NB4 (cell line): ENCODE results near the gene SLC35C1.
A peak's percentile ranks its signal among the peaks of the same experiment; 100 is the strongest.
"Not testable (repeated sequence)": the region's sequence is repeated elsewhere in the genome, so short reads cannot be mapped to it uniquely, and the experiment has no call there.

Experiments
- DNase-seq: peaks from one replicate; pipeline ENCODE4 v3.0.0; 2010; ENCODE audit warnings: low read depth
- H3K4me3 ChIP-seq: one replicate; pipeline ENCODE4 v1.5.1; 2011; ENCODE audit warnings: mild to moderate bottlenecking, low read depth, low read length, moderate library complexity
- CTCF ChIP-seq: IDR thresholded peaks from one replicate; pipeline ENCODE4 v1.5.1; 2012; ENCODE audit warnings: low read depth, low read length
- MYC ChIP-seq: IDR thresholded peaks from 2 replicates; pipeline ENCODE4 v1.6.1; 2011; ENCODE audit warnings: low read depth, low read length
- POLR2A ChIP-seq: IDR thresholded peaks from 2 replicates; pipeline ENCODE4 v1.6.1; 2011; ENCODE audit warnings: mild to moderate bottlenecking; ENCODE audit not compliant: insufficient read length; ENCODE audit errors: extremely low read depth
- TF ChIP-seq, protein P1 (sequence below): IDR thresholded peaks from 2 replicates; pipeline ENCODE4 v1.6.1; 2011; ENCODE audit warnings: low read depth, low read length

SLC35C1 gene

GRCh38 chr11:45830596-45830995 is 25.6 kb downstream of the SLC35C1 start:
- H3K4me3 ChIP-seq: no peak overlapping the region
- DNase-seq: no peak
- TF ChIP-seq CTCF: no peak
- TF ChIP-seq, protein P1, sequence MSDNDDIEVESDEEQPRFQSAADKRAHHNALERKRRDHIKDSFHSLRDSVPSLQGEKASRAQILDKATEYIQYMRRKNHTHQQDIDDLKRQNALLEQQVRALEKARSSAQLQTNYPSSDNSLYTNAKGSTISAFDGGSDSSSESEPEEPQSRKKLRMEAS: no peak
- TF ChIP-seq MYC: no peak
- no peak for TF ChIP-seq POLR2A

- no peak overlapping the region for H3K4me3 ChIP-seq
- no peak for DNase-seq
- TF ChIP-seq CTCF (no peak), MYC (no peak), POLR2A (no peak)
- TF ChIP-seq, protein P1: no peak
Measured at GRCh38 chr11:45832811-45833441, 28.0 kb downstream of the SLC35C1 start.

- no peak for DNase-seq
Measured at GRCh38 chr11:45833761-45834160, 28.8 kb downstream of the SLC35C1 start.

GRCh38 chr11:45834298-45834756 is 29.4 kb downstream of the SLC35C1 start:
- no peak overlapping the region for H3K4me3 ChIP-seq
- no peak for TF ChIP-seq CTCF
- peak; percentile 19 for DNase-seq

More at GRCh38 chr11:45833761-45834160, 28.8 kb downstream of the SLC35C1 start:
- H3K4me3 ChIP-seq: no peak overlapping the region
- TF ChIP-seq, protein P1: no peak
- TF ChIP-seq CTCF: no peak
- TF ChIP-seq POLR2A: no peak
- TF ChIP-seq MYC: no peak

- DNase-seq: no peak
- H3K4me3 ChIP-seq: no peak overlapping the region
- TF ChIP-seq MYC: no peak
- no peak for TF ChIP-seq CTCF
- TF ChIP-seq, protein P1: no peak
- TF ChIP-seq POLR2A: no peak
Measured at GRCh38 chr11:45839204-45839603, 34.3 kb downstream of the SLC35C1 start.

- H3K4me3 ChIP-seq, DNase-seq: not testable (repeated sequence)
Measured at GRCh38 chr11:45840251-45840650, 35.3 kb downstream of the SLC35C1 start.
